Head of caudate nucleus (tissue), 42 donors: ENCODE results near the gene PLEKHA5.
"Not testable (repeated sequence)": the region's sequence is repeated elsewhere in the genome, so short reads cannot be mapped to it uniquely, and the experiment has no call there.

Experiments used
- DNase-seq, 42 donors: peaks; one replicate each; pipeline versions ENCODE4 v3.0.0 to v3.0.0-alpha.2; 2020 to 2021; ENCODE audit warnings: mixed read lengths in 7 of 42
- intact Hi-C: fragments of 100-400 bp; cut with DNase I; formaldehyde crosslinking; loops from one replicate; pipeline ENCODE4 v1.15.0; 2022

Gene PLEKHA5

DNA sequence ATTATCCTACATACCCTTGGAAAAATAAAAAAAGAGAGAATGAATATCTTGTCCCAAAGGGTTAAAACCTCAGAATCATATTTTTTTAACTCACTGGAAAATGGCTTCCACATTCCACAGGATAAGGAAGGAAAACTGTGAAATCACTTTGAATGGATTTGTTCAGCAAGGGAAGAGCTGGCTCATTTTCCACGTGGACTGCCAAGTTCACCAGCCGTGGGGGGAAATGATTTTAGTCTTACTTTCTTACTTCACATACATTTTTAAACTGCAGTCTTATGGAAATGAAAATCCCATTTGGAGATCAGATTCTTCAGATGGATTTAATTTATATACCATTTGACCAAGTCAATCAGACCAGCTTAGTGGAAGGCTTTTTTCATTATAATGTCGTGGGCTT is 279.8 kb downstream of the PLEKHA5 start:
- intact Hi-C loops, result no loop called here

DNA sequence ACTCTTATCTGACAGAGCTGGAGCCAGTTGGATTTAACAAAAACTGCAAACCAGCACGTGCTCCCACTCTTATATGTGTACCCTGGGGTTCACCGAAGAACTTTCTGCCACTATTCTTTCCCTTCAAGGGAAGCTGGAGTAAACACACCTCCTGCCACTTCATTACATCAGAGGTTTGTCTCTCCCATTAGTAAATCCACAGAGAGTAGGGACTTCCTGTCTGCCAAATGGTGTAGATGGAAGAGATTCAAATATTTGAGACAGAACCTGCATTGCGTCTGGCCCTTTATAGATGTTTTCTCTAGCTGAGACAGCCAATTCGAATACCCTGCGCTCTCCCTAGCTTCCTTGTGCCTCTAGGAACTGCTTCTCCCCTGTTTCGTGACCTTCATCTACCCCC is 280.7 kb downstream of the PLEKHA5 start:
- intact Hi-C loops, result no loop called here
- DNase-seq, result peak in 1 of 42 donors; percentile 0

More for the DNA sequence above, 279.8 kb downstream of the PLEKHA5 start:
- peak in 1 of 42 donors; percentile 7 for DNase-seq

GRCh38 chr12:19410629-19411185 is 281.2 kb downstream of the PLEKHA5 start:
- no peak for DNase-seq
- intact Hi-C loops, result no loop called here

- intact Hi-C loops, result no loop called here
- DNase-seq, result peak in 6 of 42 donors; percentile 3 to 50 (median 27)
Observed at GRCh38 chr12:19411234-19412204, 282.0 kb downstream of the PLEKHA5 start.

DNA sequence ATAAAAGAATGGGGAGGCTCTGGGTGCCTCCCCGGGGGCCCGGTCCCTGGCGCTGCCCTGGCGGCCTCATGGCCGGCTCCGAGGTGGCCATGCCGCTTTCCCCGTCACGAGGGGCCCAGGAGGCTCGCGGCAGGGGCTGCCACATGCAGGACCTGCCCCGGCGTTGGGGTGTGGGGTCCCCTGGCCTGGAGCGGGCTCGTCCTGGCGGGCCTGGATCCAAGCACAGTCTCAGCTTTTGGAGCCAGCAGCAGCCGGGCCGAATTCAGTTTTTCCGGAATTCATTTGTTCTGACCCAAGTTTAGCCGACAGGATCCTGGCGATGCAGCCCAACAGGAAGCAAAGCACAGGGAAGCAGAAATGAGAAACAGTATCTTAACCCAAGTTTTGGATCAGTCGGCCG is 283.3 kb downstream of the PLEKHA5 start:
- DNase-seq, result no peak
- intact Hi-C loops, result no loop called here

- intact Hi-C loops, result not testable (repeated sequence)
- peak in 1 of 42 donors; percentile 10 for DNase-seq
Observed at GRCh38 chr12:19413582-19413981, 284.0 kb downstream of the PLEKHA5 start.

GRCh38 chr12:19415563-19415962 is 286.0 kb downstream of the PLEKHA5 start:
- intact Hi-C loops, result no loop called here
- no peak for DNase-seq

- DNase-seq, result peak in 2 of 42 donors; percentile 8 to 21
Observed at GRCh38 chr12:19419086-19419485, 289.6 kb downstream of the PLEKHA5 start.

GRCh38 chr12:19421503-19422282 is 292.2 kb downstream of the PLEKHA5 start:
- intact Hi-C loops, result no loop called here
- DNase-seq, result peak in 1 of 42 donors; percentile 25

More at GRCh38 chr12:19419086-19419485, 289.6 kb downstream of the PLEKHA5 start:
- intact Hi-C loops, result no loop called here

DNA sequence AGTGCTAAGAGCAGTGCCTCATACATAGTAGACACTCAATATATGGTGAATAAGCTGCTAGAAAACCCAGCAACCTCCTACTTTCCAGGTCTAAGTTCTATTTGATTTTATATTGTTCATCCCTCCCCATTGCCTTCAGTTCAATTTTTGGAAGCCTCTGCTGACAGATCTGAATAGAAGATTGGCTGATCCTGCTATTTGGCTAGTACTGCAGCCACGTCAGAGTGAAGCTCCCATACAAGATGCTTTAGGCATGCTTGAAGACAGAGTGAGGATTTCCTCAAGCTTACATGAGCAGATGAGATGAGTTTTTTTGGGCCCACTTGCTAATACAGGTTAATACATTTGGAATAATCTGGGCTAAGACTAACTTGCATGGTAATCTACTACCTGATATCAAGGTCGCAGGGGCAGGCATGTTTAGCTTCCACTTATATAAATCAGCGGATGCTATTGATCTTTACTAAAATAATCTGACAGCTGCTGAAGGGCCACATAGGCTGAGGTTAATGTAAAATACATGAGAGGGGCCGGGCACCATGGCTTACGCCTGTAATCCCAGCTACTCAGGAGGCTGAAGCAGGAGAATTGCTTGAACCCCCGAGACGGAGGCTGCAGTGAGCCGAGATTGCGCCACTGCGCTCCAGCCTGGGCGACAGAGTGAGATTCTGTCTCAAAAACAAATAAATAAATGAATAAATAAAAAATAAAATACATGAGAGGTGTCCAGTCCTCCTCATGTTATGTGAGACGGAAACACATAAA is 293.8 kb downstream of the PLEKHA5 start:
- intact Hi-C loops, result no loop called here
- peak in 1 of 42 donors; percentile 26 for DNase-seq
